ENCODE data around the gene MARCO.
"Not testable (repeated sequence)": the region's sequence is repeated elsewhere in the genome, so short reads cannot be mapped to it uniquely, and the experiment has no call there.

The MARCO gene

GRCh38 chr2:118974103-118974993 is 32.4 kb downstream of the MARCO start:
- DNase-seq (ENCODE audit: low spot score): no peak

DNA sequence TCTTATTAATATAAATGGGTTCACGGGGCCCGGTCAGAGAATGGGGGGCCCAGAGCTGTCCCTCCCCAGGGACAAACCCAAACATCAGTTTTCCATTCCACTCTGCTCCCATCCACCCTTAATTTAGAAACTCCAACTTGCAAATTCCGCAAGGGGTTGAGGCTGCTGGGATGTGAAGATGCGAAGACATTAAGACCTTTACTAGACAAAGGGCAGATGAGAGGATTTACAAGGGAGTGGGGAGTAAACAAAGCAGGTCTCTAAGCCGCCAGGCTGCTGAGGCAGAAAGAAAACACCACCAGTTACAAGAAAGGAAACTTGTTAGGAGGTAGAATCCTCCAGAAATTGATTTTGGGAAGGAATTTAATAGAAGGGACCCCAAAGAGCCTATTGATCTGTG is 33.1 kb downstream of the MARCO start:
- DNase-seq (ENCODE audit: low spot score): no peak

- DNase-seq (ENCODE audit: low spot score): no peak
Observed at GRCh38 chr2:118978064-118978463, 36.1 kb downstream of the MARCO start.

GRCh38 chr2:118979152-118979861 is 37.3 kb downstream of the MARCO start:
- DNase-seq (ENCODE audit: low spot score): no peak

DNA sequence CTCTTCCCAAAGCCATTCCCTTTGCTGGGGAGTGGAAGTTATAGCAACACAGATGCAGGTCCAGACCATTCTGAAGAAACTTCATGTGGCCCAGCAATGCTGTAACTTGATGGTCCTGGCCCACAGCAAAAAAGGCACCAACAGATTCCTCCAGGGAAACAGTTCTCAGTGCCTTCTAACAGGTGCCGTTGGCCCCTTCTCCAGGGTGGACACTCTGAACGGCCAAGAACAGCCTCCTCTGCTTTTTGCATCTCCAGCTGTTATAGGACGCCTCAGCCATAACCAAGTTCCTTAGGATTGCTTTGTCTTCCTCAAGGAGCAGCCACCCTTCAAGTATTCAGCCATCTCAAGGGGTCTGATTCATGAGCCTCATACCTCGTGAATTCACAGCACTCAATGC is 38.0 kb downstream of the MARCO start:
- DNase-seq (ENCODE audit: low spot score): no peak

DNA sequence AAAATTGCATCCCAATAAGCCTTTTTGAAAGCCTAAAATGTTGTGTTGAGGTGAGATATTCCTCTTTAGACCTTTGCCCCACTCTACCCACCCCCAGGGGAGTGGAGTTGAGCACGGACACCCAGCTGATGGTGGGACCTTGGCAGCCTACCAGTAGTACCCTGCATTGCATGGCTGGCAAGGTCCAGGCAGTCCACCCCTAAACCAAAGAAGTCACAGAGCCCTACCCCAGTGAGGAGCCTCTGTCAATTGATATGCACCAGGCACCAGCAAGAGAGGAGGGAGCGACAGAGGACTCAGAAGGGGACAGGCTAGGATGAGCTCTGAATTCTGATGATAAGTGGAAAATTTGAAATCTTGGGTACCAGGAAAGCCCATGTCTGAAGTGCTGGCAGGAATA is 38.6 kb downstream of the MARCO start:
- no peak for DNase-seq (ENCODE audit: low spot score)

DNA sequence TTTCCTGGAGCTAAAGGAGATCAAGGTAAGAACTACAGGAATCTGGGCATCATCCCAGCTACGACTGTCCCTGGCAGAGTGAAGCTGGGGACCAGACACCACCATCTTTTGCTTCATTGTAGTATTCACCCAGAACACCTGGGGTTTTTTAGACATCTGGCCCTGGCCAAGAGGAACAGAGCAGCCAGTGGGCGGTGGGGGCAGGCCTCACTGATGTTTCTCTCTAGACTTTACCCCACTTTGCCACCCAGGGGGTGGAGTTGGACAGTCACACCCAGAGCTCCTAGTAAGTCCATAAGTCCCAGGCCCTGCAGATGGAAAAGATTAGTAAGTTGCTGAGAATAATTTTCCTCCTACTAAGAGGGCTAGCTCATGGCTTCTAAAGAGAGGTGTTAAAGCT is 39.6 kb downstream of the MARCO start:
- no peak for DNase-seq (ENCODE audit: low spot score)

DNA sequence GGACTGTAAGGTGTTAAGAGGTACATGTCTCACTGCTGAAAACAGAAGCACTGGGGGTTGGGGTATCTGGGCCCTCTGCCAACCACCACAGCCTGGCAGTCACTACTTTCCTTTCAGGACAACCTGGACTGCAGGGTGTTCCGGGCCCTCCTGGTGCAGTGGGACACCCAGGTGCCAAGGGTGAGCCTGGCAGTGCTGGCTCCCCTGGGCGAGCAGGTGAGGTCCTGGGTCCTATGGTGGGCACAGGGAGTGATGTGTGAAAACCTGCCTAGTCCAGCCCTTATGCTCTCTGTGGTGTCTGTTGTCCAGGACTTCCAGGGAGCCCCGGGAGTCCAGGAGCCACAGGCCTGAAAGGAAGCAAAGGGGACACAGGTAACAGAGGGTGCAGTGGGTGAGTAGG is 40.0 kb downstream of the MARCO start:
- DNase-seq (ENCODE audit: low spot score): no peak

GRCh38 chr2:118983133-118983532 is 41.1 kb downstream of the MARCO start:
- no peak for DNase-seq (ENCODE audit: low spot score)

GRCh38 chr2:118983915-118984314 is 41.9 kb downstream of the MARCO start:
- no peak for DNase-seq (ENCODE audit: low spot score)

DNA sequence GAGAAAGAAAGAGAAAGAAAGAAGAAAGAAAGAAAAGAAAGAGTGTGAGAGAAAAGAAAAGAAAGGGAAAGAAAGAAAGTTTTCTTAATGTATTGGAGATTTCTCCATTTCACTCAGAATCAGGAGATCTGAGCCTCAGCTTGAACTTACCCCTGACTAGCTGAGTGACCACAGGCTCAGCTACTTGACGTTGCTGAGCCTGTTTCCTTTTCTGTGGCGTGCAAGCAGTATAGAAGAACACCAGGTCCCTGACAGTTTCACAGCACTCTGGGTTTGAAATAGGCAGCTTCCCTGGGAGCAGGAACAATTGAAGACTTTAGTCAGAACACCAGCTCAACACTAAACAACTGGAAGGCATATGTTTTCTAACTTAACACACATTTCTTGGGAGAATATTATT is 44.7 kb downstream of the MARCO start:
- no peak for DNase-seq (ENCODE audit: low spot score)

DNA sequence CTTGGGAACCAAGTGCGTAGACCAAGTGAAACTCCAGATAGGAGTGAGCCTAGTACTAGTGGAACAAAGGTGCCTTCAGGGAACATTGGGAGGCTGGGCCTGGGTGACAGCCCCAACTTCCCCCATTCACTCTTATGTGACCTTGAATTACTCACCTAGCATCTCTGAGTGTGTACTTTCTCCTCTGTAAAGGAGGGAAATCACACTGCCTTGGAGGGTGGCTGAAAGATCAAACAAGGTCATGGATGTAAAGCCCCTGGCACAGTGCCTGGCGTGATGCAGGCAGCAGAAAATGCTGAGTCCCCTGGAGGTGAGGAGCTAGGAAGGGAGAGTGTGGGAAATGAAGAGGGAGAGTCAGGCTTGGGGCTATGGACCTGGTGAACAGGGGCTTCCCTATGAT is 45.9 kb downstream of the MARCO start:
- no peak for DNase-seq (ENCODE audit: low spot score)

GRCh38 chr2:118988706-118989105 is 46.7 kb downstream of the MARCO start:
- no peak for DNase-seq (ENCODE audit: low spot score)

- DNase-seq (ENCODE audit: low spot score): no peak
Observed at GRCh38 chr2:118989481-118989880, 47.5 kb downstream of the MARCO start.

- DNase-seq (ENCODE audit: low spot score): no peak
Observed at GRCh38 chr2:118990757-118991545, 49.0 kb downstream of the MARCO start.

- DNase-seq (ENCODE audit: low spot score): no peak
Observed at GRCh38 chr2:118991554-118991953, 49.6 kb downstream of the MARCO start.

- DNase-seq (ENCODE audit: low spot score): no peak
Observed at GRCh38 chr2:118992740-118993391, 50.9 kb downstream of the MARCO start.

- DNase-seq (ENCODE audit: low spot score): no peak
Observed at GRCh38 chr2:118993392-118993752, 51.4 kb downstream of the MARCO start.

DNA sequence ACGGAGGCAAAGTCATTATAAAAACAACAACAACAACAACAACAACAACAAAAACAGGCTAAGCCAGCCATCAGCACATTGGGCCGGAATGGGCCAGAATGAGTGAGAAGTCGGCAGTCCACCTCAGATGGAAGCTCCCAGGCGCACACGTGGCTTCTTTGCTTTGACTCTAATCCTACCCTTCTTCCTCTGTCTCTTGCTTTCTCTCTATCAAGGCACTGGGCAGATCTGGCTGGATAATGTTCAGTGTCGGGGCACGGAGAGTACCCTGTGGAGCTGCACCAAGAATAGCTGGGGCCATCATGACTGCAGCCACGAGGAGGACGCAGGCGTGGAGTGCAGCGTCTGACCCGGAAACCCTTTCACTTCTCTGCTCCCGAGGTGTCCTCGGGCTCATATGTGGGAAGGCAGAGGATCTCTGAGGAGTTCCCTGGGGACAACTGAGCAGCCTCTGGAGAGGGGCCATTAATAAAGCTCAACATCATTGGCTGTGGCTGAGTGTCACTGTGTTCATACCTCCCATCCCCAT is 52.2 kb downstream of the MARCO start:
- DNase-seq (ENCODE audit: low spot score): no peak

GRCh38 chr2:118994778-118995177 is 52.8 kb downstream of the MARCO start:
- DNase-seq (ENCODE audit: low spot score): no peak

DNA sequence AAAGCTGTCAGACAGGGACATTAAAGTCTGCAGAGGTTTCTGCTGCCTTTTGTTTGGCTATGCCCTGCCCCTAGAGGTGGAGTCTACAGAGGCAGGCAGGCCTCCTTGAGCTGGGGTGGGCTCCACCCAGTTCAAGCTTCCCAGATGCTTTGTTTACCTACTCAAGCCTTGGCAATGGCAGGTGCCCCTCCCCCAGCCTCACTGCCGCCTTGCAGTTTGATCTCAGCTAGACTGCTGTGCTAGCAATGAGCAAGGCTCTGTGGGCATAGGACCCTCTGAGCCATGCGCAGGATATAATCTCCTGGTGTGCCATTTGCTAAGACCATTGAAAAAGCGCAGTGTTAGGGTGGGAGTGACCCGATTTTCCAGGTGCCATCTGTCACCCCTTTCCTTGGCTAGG is 61.9 kb downstream of the MARCO start:
- DNase-seq (ENCODE audit: low spot score): not testable (repeated sequence)

DNA sequence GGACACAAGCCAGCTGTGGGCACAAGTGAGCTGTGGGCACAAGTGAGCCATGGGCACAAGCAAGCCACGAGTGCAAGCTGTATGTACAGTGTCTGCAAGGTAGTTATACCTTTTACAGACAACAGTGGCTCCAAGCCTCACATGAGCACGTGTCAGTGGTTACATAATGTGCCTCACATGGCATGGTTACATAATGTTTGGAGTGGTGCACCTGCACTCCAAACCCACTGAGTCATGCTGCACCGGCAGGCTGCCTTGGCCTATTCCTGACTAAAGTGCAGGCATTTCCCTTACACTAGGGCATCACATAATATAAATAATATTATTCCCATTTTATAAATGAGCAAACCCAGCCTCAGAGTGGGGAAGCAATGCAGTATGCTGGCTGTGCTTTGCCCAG is 62.6 kb downstream of the MARCO start:
- no peak for DNase-seq (ENCODE audit: low spot score)
